Thoracic aorta (tissue), 2 donors: ENCODE measurements around the gene MAP1LC3B2. TPM values are rescaled to one million over a fixed set of nuclear protein-coding genes. Genes with fewer than 3 reads are reported as not detected.

Source experiments
- ATAC-seq: fragments of 150-250 bp; one replicate; pipeline ENCODE4 v1.8.0; 2017; ENCODE audit warnings: low read depth; ENCODE audit not compliant: insufficient number of reproducible peaks, low FRiP score
- DNase-seq: peaks from one replicate; pipeline ENCODE4 v3.0.0-alpha.2; 2020; ENCODE audit warnings: low spot score
- H3K27ac ChIP-seq, 2 donors: fragments of 200-600 bp; sonication (generic); 1 replicate in 1 of 2; 2 replicates in 1 of 2; pipeline ENCODE4 v1.5.1; 2016; ENCODE audit warnings: mild to moderate bottlenecking in 2 of 2, moderate library complexity in 2 of 2
- H3K27me3 ChIP-seq: fragments of 200-600 bp; sonication (generic); replicated peaks from 2 replicates; pipeline ENCODE4 v1.6.0; 2016; ENCODE audit warnings: mild to moderate bottlenecking; ENCODE audit not compliant: insufficient read depth
- H3K36me3 ChIP-seq: fragments of 200-600 bp; sonication (generic); one replicate; pipeline ENCODE4 v1.5.1; 2016
- H3K4me1 ChIP-seq, 2 donors: fragments of 200-600 bp; sonication (generic); 1 replicate in 1 of 2; 2 replicates in 1 of 2; pipeline versions ENCODE4 v1.5.1 to v1.6.0; 2016; ENCODE audit warnings: low read depth in 2 of 2, mild to moderate bottlenecking in 1 of 2; ENCODE audit not compliant: control insufficient read depth in 1 of 2
- H3K4me3 ChIP-seq: fragments of 200-600 bp; sonication (generic); 2 replicates; pipeline ENCODE4 v1.5.1; 2016; ENCODE audit warnings: mild to moderate bottlenecking
- H3K9me3 ChIP-seq: fragments of 200-600 bp; sonication (generic); 2 replicates; pipeline ENCODE4 v1.5.1; 2016
- CTCF ChIP-seq: fragments of 200-600 bp; sonication (generic); IDR thresholded peaks from one replicate; pipeline ENCODE4 v1.5.1; 2019; ENCODE audit warnings: antibody characterized with exemption
- total RNA-seq, 2 donors: library from RNA; depleted of rRNA; stranded (reverse); fragments of >200 nt; gene quantifications; one replicate each; pipeline versions ENCODE4 v1.1.0 to v1.2.3, GENCODE V29; 2016

Gene MAP1LC3B2
- total RNA-seq, 2 donors from 2014 or later: 1.5 TPM; not detected in 1

GRCh38 chr12:116595186-116595585 lies 36.0 kb downstream of the MAP1LC3B2 start:
- peaks cover 11 to 54% of the 10 kb centered on the region in 2 donors for H3K4me1 ChIP-seq
- no peak for ATAC-seq
- no peaks in the 10 kb centered on the region for H3K36me3 ChIP-seq
- no peaks in the 10 kb centered on the region for H3K9me3 ChIP-seq
- H3K27ac ChIP-seq: no peak overlapping the region
- DNase-seq: no peak
- no peaks in the 10 kb centered on the region for H3K27me3 ChIP-seq
- no peak for TF ChIP-seq CTCF
- H3K4me3 ChIP-seq: no peak overlapping the region

GRCh38 chr12:116595672-116596071 lies 36.5 kb downstream of the MAP1LC3B2 start:
- no peak for DNase-seq
- H3K36me3 ChIP-seq: no peaks in the 10 kb centered on the region
- H3K27ac ChIP-seq: no peak overlapping the region
- peaks cover 11 to 56% of the 10 kb centered on the region in 2 donors for H3K4me1 ChIP-seq
- no peaks in the 10 kb centered on the region for H3K27me3 ChIP-seq
- no peak for ATAC-seq
- H3K9me3 ChIP-seq: no peaks in the 10 kb centered on the region
- H3K4me3 ChIP-seq: no peak overlapping the region
- TF ChIP-seq CTCF: no peak

GRCh38 chr12:116597886-116598285 lies 38.7 kb downstream of the MAP1LC3B2 start:
- DNase-seq (no peak), ATAC-seq (no peak)
- Histone ChIP-seq H3K4me3 (no peak overlapping the region), H3K36me3 (no peaks in the 10 kb centered on the region), H3K4me1 (peaks cover 6 to 42% of the 10 kb centered on the region in 2 donors), H3K9me3 (no peaks in the 10 kb centered on the region), H3K27me3 (no peaks in the 10 kb centered on the region), H3K27ac (no peak overlapping the region)
- no peak for TF ChIP-seq CTCF

- no peaks in the 10 kb centered on the region for H3K27me3 ChIP-seq
- peak overlapping the region; percentile 67 for H3K4me3 ChIP-seq
- ATAC-seq: no peak
Observed at GRCh38 chr12:116598311-116599284, 39.4 kb downstream of the MAP1LC3B2 start.

More at GRCh38 chr12:116598311-116599284, 39.4 kb downstream of the MAP1LC3B2 start:
- H3K27ac ChIP-seq: peak overlapping the region; percentile 59 to 84
- no peak for DNase-seq
- H3K9me3 ChIP-seq: no peaks in the 10 kb centered on the region
- peaks cover 6 to 40% of the 10 kb centered on the region in 2 donors for H3K4me1 ChIP-seq
- no peak for TF ChIP-seq CTCF
- no peaks in the 10 kb centered on the region for H3K36me3 ChIP-seq
